AG04449 (cell line): ENCODE data around the gene CCDC92.

Experiments used
- CTCF ChIA-PET: fragments of 350-600 bp; formaldehyde crosslinking; extraction: SDS; loops from one replicate; lab custom pipeline; 2021; ENCODE audit warnings: antibody characterized with exemption; lab: Yijun Ruan, JAX
- POLR2A ChIA-PET: fragments of 400-600, 350-600 bp; formaldehyde crosslinking; extraction: SDS; loops from one replicate; lab custom pipeline; 2020; ENCODE audit warnings: antibody characterized with exemption, inconsistent platforms; lab: Yijun Ruan, JAX
- DNase-seq: peaks from one replicate; pipeline ENCODE4 v3.0.0-alpha.2; 2010; ENCODE audit warnings: low read depth, low spot score
- H3K4me3 ChIP-seq: 2 replicates; pipeline ENCODE4 v1.5.1; 2011; ENCODE audit warnings: low read depth, mild to moderate bottlenecking, control low read depth, low read length
- CTCF ChIP-seq: IDR thresholded peaks from one replicate; pipeline ENCODE4 v1.5.1; 2011; ENCODE audit warnings: mild to moderate bottlenecking, moderate library complexity, low read length, control low read depth, inconsistent platforms; ENCODE audit not compliant: insufficient read depth; ENCODE audit errors: missing control alignments

The CCDC92 gene

GRCh38 chr12:123954647-123955350 lies 17.8 kb downstream of the CCDC92 start:
- CTCF ChIA-PET: no interaction called here
- H3K4me3 ChIP-seq: no peak overlapping the region
- TF ChIP-seq CTCF: no peak
- no peak for DNase-seq
- POLR2A ChIA-PET: no interaction called here

GRCh38 chr12:123952037-123952436 lies 20.6 kb downstream of the CCDC92 start:
- ChIA-PET CTCF (interaction anchor here (1.2 kb wide), 1 partner anchor 47 kb away, joined by 3 read pairs; no protein-coding TSS in a partner anchor), POLR2A (interaction anchor here (0.5 kb wide), 1 partner anchor 21 kb away, joined by 3 read pairs; the partner anchor contains the start of gene CCDC92)
- DNase-seq: no peak

GRCh38 chr12:123951467-123951866 lies 21.2 kb downstream of the CCDC92 start:
- POLR2A ChIA-PET: interaction anchor here (0.5 kb wide), 1 partner anchor 21 kb away, joined by 3 read pairs; the partner anchor contains the start of gene CCDC92
- CTCF ChIA-PET: interaction anchor here (1.2 kb wide), 1 partner anchor 46 kb away, joined by 3 read pairs; no protein-coding TSS in a partner anchor
- no peak for TF ChIP-seq CTCF
- H3K4me3 ChIP-seq: no peak overlapping the region
- no peak for DNase-seq

More at GRCh38 chr12:123952037-123952436, 20.6 kb downstream of the CCDC92 start:
- no peak overlapping the region for H3K4me3 ChIP-seq
- TF ChIP-seq CTCF: no peak

- CTCF ChIA-PET: interaction anchor here (1.0 to 1.2 kb wide), 2 partner anchors 12 to 45 kb away, joined by 3 to 5 read pairs; no protein-coding TSS in a partner anchor
- no peak overlapping the region for H3K4me3 ChIP-seq
- POLR2A ChIA-PET: no interaction called here
- DNase-seq: no peak
- TF ChIP-seq CTCF: no peak
Measured at GRCh38 chr12:123950476-123951349, 21.9 kb downstream of the CCDC92 start.

- no peak for DNase-seq
- ChIA-PET POLR2A (no interaction called here), CTCF (no interaction called here)
- no peak for TF ChIP-seq CTCF
- H3K4me3 ChIP-seq: no peak overlapping the region
Measured at GRCh38 chr12:123949770-123950165, 22.9 kb downstream of the CCDC92 start.
